HG03060 (cell line): ENCODE measurements around the gene OAS1.
"Not testable (repeated sequence)": the region's sequence is repeated elsewhere in the genome, so short reads cannot be mapped to it uniquely, and the experiment has no call there.

ENCODE experiments used
- ATAC-seq: cut with Tn5 transposase; IDR thresholded peaks from one replicate; pipeline ENCODE4 v1.9.1; 2021; ENCODE audit warnings: low read depth, moderate number of reproducible peaks; ENCODE audit not compliant: unreplicated experiment

OAS1 gene

DNA sequence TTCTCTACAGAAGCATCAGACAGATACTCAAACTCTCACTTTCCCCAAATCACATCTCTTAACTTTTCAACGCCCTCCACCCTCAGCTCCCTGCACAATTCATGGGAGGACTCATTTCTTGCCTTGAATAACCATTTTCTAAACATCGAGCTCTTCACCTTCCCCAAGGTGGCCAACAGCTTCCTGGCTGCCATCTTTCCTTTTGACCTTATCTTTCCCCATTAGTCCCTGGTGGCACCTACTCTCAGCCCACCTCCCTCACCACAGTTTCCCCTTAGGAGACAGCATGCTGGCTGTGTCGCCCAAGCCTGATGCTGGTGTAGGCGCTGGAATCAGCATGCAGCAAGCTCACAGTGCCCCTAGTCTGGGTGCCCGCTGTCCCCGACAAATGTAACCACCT lies 8.4 kb upstream of the OAS1 start:
- no peak for ATAC-seq

DNA sequence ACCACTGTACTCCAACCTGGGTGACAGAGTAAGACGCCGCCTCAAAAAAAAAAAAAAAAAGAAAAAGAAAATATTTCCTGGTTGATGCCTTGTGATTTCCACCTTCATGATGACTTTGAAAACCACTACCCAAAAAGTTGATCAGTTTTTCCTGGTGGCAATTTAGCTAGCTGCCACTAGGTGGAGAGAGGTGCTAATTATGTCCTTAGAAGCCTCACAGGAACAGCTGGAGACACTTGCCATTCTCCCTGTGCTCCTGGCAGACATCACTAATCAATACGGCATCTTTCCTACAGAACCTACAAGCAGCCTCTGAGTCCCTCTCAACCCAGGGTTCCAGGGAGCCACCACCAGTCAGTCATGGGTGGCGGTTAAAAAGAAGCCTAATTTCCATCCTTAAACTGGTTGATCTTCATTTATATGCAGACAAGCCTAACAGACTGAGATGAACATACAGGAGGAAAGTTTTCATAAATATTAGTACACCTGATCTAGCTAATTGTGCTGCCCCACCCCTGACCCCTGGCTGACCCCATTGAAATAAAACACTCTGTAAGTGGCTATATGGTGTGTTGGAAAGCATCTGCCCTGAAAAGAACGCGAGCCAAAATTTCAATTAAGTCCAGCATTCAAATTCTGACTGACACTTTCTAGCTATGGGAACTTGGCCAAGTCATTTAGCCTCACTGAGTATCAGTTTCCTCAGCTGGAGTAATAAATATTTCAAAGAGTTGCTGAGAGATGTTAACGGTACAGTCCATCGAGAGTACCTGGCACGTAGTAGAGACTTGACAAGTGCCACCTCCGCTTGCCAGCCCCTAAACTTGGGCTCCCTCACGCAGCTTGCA lies 6.2 kb upstream of the OAS1 start:
- no peak for ATAC-seq

DNA sequence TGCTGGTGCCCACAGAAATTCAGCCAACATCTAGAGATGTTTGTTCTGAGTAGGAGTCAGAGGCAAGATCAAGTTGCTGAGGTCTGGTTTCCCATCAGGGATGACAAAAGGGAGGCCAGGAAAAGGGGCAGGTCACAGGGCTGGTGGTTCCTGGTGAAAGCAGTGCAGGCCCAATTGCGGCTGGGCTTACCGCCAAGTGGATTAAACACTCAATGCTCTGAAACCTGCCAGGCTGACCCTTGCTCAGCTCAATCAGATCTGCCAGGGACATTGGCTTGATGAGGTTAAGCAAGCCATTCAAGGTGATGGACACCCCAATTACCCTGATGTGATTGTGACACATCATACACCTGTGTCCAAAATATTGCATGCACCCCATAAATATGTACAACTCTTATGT lies 5.5 kb upstream of the OAS1 start:
- no peak for ATAC-seq

DNA sequence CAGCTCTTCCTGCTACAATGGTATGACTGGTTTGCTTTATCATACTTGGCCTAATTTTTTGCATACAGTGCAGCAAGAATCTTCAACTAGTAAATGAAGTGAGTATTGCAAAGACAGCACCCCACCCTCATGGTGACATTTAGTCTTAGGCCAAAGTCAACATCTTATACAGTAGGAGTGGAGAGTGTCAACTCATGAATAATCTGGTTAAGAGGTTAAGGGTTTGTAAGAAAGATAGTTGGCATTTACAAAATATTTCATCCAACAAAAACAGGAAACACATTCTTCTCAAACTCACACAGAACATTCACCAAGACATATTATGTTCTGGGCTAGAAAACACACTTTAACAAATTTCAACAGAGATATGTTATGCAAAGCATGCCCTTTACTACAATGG lies 2.2 kb upstream of the OAS1 start:
- no peak for ATAC-seq

DNA sequence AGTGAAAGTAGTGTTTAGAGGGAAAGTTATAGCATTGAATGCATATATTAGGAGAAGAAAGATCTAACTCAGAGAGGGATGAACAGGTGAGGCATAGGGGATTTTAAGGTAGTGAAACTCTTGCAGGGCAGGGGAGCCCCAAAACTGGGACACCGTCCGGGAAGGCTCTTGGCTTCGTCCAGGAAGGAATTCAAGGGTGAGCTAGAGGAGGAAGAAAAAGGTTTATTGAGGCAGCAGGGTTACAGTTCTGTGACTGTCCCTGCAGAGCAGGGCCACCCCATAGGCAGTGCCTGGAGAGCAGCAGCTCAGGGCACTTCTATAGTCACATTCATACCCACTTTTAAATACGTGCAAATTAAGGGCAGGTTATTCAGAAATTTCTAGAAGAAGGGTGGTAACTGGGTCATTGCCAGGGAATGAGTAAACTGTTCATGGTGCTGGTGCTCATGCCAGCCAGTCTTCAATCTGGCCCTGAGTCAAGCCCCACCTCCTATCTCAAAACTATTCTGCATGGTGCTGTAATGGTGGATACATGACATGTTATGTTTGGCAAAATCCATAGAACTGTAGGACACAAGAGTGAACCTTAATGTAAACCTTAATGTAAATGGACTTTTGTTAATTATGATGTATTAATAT lies 1.2 kb upstream of the OAS1 start:
- ATAC-seq = no peak

DNA sequence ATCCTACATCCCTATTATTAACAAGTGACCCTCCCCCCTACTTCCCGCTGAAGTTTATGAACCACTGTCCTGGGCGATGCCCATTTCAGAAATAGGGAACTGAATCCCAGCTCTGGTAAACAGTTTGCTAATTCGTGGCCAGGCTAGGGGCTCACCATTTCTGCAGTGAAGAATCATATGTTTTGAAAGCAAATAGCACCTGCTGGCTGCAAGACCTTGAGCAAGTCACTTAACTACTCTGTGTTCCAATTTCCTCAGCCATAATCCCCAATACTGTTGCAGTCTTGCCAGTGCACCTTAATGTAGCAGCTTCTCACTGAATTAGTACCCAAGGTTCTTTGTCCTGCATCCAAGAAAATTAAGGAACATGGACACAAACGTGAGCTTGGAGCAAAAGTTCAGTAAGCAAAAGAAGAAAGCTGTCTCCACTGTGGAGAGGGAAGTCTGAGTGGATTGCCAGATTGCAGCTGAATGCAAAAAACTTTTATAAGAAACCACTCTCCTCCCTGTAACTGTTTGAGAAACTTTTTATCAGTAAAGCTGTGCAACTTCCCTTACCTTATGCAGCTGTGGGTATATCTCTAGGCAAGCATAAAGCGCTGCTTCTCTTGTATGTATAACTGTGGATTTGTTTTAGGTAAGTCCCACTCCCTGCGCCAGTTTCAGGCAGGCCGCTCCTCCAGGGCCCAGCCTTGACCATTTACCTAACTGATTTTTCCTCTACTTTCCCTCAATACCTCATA lies 824 bp downstream of the OAS1 start:
- peak; percentile 29 for ATAC-seq

DNA sequence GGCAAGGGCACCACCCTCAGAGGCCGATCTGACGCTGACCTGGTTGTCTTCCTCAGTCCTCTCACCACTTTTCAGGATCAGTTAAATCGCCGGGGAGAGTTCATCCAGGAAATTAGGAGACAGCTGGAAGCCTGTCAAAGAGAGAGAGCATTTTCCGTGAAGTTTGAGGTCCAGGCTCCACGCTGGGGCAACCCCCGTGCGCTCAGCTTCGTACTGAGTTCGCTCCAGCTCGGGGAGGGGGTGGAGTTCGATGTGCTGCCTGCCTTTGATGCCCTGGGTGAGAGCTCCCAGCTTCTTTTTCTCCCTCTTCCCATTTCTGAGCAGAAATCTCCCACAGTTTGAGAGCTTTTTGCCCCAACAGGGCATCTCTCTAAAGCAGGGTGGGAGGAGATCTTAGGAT lies 1.8 kb downstream of the OAS1 start:
- no peak for ATAC-seq

DNA sequence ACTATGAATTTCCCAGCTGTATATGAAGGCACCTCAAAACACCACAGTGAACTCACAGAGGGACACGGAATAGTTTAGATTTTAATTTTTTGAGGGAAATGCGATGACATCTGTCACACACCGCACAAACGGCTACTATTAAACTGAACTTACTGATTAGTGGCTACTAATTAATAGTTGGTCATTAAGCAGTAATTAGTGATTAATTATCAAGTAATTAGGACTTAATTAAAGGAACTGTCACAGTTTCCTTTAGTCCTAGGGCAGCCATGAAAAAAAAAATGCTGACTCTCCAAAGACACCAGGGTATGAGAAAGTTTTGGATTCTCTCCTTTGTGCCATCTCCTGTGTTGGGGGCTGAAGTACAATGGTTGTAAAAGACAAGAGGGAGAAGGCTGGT lies 2.9 kb downstream of the OAS1 start:
- ATAC-seq = no peak

DNA sequence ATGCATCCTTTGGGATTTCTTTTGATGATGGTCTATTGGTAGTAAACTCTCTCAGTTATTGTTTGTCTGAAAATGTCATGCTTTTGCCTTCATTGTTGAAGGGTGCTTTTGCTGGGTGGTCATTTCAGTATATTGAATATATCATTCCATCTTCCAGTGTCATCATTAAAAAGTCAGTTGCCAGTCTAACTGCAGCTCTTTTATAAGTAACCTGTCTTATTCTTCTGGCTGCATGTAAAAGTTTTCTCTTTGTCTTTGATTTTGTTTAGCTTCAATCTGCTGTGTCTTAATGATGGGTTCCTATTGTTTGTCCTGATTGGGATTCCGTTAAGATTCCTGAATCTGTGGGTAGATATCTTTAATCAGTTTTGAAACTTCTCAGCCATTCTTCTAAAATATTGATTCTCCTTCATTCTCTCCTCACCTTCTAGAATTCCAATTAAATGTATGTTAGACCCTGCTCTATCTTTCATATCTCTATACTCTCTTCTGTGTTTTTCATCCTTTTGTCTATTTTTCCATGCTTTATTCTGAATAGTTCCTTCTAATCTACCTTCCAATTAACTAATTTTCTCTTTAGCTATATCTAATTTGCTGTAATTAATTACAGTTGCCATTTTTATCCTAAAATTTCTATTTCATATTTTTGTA lies 6.4 kb downstream of the OAS1 start:
- no peak for ATAC-seq

DNA sequence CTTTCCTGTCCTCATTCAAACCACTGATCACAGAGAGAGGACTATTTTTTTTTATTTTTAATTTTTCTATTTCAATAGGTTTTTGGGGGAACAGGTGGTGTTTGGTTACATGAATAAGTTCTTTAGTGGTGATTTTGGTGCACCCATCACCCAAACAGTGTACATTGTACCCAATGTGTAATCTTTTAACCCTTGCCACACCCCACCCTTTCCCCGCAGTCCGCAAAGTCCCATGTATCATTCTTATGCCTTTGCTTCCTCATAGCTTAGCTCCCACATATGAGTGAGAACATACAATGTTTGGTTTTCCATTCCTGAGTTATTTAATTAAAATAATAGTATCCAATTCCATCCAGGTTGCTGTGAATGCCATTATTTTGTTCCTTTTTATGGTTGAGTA lies 7.1 kb downstream of the OAS1 start:
- not testable (repeated sequence) for ATAC-seq

DNA sequence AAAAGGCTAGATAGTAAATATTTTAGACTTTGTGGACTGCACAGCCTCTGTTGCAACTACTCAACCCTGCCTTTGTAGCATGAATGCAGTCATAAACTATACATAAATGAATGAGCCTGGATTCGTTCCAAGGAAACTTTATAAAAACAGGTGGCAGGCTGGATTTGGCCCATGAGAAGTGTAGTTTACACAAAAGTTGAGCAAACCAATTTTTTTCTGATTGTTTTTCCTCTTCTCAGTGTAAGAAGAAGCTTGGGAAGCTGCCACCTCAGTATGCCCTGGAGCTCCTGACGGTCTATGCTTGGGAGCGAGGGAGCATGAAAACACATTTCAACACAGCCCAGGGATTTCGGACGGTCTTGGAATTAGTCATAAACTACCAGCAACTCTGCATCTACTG lies 9.5 kb downstream of the OAS1 start:
- no peak for ATAC-seq

DNA sequence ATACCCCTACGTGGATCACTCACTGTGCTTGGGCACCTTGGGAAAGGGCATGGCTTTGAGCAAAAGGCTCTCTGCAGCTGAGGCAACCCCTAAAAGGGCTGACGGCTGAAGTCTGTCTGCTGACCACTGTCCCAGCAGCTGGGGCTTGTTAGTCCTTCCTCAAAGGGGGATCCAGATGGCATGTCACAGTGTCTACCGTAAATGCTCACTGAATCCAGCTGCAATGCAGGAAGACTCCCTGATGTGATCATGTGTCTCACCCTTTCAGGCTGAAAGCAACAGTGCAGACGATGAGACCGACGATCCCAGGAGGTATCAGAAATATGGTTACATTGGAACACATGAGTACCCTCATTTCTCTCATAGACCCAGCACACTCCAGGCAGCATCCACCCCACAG lies 12.4 kb downstream of the OAS1 start:
- ATAC-seq = no peak

DNA sequence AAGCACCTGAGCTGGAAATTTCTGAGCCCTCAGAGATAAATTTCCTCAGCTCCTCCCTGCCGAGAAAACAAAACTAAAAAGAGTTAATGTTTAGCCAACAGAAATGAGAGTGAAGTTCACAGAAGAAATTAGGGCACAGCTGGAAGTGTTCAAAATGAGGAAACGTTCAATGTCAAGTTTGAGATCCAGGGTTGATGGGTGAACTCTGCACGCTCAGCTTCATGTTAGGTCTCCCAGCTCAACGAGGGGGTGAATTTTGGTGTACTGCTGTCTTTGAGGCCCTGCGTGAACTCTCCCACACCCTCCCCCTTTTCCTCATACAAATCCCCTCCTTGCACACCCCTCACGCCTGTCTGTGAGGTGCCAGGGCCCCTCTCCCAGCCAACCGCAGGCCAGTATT lies 18.2 kb downstream of the OAS1 start:
- peak; percentile 54 for ATAC-seq

DNA sequence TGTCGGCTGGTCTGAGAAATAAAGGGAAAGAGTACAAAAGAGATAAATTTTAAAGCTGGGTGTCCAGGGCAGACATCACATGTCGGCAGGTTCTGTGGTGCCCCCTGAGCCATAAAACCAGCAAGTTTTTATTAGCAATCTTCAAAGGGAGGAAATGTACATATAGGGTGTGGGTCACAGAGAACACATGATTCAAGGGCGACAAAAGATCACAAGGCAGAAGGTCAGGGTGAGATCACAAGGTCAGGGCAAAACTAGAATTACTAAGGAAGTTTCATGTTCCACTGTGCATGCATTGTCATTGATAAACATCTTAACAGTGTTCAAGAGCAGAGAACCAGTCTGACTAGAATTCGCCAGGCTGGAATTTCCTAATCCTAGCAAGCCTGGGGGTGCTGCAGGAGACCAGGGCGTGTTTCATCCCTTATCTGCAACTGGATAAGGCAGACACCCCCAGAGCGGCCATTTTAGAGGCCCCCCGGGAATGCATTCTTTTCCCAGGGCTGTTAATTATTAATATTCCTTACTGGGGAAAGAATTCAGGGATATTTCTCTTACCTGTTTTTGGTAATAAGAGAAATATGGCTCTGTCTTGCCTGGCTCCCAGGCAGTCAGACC lies 19.8 kb downstream of the OAS1 start:
- not testable (repeated sequence) for ATAC-seq

DNA sequence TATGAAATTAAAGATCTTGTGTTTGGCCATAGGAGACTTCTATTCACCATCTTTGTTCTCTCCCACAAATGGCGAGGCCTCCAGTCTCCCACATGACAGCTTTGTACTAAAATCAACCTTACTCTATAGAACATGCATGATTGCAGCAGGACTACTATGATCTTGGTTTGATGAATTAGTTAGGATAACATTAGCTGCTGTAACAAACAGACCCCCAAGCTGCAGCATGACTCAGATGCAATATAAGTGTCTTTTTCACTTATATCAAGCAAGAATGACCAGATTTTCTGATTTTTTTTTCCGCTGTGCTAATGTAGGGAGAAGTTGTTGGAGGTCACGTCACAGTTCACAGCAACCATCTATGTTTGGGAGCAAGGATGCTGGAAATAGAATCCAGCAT lies 20.7 kb downstream of the OAS1 start:
- no peak for ATAC-seq

DNA sequence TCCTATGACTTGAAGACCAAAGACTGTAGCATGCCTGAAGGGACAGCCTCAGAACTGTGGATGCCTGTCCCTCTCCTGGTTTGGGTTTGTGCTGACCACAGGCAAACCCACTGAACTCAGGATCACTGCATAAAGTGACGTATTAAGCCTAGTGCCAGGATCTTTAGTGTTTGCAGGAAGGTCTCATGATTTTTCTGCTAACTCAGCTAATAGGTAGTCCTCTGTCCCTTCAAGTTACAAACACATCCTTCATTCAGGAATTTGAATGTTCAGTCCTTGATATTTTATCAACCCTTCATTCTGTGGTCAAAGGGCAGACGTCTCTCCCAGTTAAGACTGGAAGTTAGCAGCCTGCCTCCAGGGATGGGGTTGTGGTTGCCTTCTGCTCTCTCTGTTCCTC lies 21.2 kb downstream of the OAS1 start:
- no peak for ATAC-seq

DNA sequence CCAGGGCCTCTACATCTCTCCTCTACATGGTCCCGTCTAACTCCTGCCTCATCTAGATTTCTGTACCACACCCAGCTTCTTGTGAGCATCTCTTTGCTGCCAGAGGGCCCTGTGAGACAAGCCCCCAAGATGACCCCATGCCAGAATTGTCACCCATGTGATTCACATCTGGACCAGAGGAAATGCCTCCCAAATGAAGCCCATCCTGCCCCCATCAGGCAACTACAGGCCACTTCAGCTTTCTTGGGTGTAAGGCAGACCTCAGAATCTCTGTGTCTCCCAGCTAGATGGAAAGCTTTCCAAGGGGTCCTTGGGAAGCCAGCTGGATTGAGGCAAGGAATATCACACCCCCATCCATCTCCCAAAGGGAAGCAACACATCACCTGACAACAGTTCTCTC lies 22.2 kb downstream of the OAS1 start:
- ATAC-seq = no peak

DNA sequence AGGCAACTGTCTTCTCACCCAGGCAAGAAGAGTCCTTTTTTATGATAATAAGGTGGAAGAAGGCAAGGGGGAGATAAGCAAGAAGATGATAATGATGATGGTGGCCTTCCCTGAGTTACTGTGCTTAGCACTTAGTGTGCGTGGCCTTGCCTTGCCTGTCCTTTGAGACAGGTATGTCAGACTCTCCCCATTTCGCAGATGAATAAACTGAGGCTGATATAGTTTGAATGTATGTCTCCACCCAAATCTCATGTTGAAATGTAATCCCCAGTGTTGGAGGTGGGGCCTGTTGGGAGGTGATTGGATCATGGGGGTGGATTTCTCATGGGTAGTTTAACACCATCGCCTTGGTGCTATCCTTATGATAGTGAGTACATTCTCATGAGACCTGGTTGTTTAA lies 23.0 kb downstream of the OAS1 start:
- no peak for ATAC-seq

DNA sequence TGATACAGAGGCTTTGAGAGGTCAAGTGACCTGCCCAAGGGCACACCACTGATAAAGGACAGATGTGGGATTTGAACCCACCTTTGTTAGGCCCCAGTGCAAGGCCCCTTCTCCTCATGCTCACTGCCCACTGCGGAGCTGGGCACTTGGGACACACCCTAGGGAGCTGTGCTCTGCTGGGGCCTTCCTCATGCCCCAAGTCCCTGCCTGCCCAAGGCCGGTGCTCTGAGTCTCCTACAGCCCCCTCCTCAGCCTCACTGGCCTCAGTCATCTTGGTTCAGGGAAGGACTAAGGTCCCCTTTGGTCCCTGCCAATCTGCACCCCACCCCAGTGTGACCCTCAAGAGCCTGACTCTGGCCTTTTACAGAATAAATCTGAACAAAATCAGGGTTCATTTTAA lies 23.6 kb downstream of the OAS1 start:
- ATAC-seq = no peak

DNA sequence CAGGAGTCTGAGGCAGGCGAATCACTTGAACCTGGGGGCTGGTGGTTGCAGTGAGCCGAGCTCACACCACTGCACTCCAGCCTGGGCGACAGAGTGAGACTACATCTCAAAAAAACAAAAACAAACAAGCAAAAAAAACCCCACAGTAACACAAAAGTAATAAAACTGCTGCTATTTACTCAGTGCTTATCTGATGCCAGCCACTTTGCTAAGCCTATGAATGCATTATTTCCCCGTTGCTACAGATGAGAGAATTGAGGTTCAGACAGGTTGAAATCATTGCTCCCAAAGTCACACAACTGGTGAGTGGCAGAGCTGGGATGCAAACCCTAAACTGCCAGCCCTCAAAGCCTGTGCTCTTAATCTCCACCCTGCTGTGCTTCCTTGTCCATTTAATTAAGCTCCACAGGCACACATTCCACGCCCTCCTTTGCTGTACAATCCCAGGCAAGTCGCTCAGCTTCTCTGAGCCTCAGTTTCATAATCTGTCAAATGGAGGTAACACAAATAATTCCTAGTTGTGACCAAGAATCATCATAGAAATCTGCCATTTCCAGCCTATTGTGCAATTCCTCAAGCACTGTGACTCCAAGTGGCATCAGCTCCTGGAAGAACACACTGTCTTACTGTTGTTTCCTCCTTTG lies 25.8 kb downstream of the OAS1 start:
- no peak for ATAC-seq
